Measurements from ENCODE around the gene SLC25A23.
"Not testable (repeated sequence)": the region's sequence is repeated elsewhere in the genome, so short reads cannot be mapped to it uniquely, and the experiment has no call there.

Gene SLC25A23

GRCh38 chr19:6413291-6413690, 46.3 kb downstream of the SLC25A23 start:
- Mint-ChIP-seq H3K4me1 (no peaks in the 10 kb centered on the region), H3K27me3 (no peaks in the 10 kb centered on the region)

GRCh38 chr19:6412447-6413091, 47.0 kb downstream of the SLC25A23 start:
- Mint-ChIP-seq H3K36me3 (peaks cover 35% of the 10 kb centered on the region), H3K27ac (no peak overlapping the region), H3K9me3 (no peaks in the 10 kb centered on the region), H3K4me1 (no peaks in the 10 kb centered on the region), H3K4me3 (no peak overlapping the region), H3K27me3 (no peaks in the 10 kb centered on the region)
- ATAC-seq: peak; percentile 46

More at GRCh38 chr19:6413291-6413690, 46.3 kb downstream of the SLC25A23 start:
- H3K27ac Mint-ChIP-seq: no peak overlapping the region
- ATAC-seq: no peak
- no peak overlapping the region for H3K4me3 Mint-ChIP-seq
- H3K9me3 Mint-ChIP-seq: no peaks in the 10 kb centered on the region
- H3K36me3 Mint-ChIP-seq: peaks cover 40% of the 10 kb centered on the region

- peak; percentile 41 for ATAC-seq
These were observed 47.5 kb downstream of the SLC25A23 start for GRCh38 chr19:6412061-6412446.

GRCh38 chr19:6409346-6409745, 50.2 kb downstream of the SLC25A23 start:
- Mint-ChIP-seq H3K27ac (no peak overlapping the region), H3K9me3 (no peaks in the 10 kb centered on the region), H3K4me3 (no peak overlapping the region), H3K27me3 (no peaks in the 10 kb centered on the region), H3K4me1 (no peaks in the 10 kb centered on the region), H3K36me3 (peaks cover 8% of the 10 kb centered on the region)
- ATAC-seq: no peak

More at GRCh38 chr19:6412061-6412446, 47.5 kb downstream of the SLC25A23 start:
- H3K27ac Mint-ChIP-seq: no peak overlapping the region
- no peaks in the 10 kb centered on the region for H3K27me3 Mint-ChIP-seq
- H3K4me1 Mint-ChIP-seq: no peaks in the 10 kb centered on the region
- H3K9me3 Mint-ChIP-seq: no peaks in the 10 kb centered on the region
- H3K36me3 Mint-ChIP-seq: peaks cover 32% of the 10 kb centered on the region
- H3K4me3 Mint-ChIP-seq: no peak overlapping the region

DNA sequence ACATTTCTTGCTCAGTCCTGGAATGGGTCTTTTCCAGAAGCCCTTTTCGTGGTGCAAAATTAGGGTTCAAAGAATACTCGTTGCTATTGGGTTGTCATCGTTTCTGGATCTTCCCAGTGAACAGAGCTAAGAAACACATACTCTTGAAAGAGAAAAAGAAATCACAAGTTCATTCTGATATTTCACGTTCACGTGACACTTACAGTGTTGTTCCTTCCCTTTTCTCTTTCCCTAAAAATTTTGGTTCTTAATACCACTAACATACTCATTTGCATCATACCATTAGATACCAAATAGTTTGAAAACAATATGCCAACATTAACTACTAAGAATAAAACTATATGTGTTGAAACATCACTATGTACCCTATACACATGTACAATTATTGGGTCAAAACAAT, 53.2 kb downstream of the SLC25A23 start:
- no peaks in the 10 kb centered on the region for H3K4me1 Mint-ChIP-seq
- ATAC-seq: no peak
- no peaks in the 10 kb centered on the region for H3K36me3 Mint-ChIP-seq
- no peaks in the 10 kb centered on the region for H3K27me3 Mint-ChIP-seq
- no peaks in the 10 kb centered on the region for H3K9me3 Mint-ChIP-seq
- H3K4me3 Mint-ChIP-seq: no peak overlapping the region
- no peak overlapping the region for H3K27ac Mint-ChIP-seq

DNA sequence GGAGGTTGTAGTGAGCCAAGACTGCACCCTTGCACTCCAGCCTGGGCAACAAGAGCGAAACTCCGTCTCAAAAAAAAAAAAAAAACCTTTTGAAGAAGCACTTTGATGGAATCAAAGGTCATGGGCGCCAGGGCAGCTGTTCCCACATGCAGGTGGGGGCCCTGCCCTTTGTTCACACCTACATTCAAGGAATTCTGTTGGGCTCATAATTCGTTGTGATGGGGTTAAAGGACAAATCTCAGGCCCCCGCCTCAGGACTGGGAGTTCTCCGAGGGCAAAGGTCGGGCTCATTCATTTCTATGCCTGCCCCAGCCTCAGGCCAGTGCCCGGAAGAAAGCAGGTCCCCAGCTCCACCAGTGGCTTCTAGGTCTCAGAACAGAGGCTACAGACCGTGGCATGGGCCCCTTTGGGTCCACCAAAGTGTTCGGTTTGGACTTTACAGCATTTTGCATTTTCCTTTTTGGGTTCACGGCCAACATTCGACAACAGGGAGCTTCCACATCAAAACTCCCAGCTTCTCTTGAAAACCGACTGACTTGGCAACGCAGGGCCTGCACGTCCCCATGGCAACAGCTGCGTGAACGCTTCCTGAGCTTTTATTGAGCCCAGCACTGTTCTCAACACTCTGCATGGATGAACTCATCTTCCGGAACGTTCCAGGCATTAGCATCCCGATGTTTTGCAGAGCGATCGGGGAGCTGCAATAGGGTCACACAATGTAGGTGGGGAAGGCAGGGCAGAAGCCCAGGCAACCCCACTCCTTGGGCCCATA, 56.6 kb downstream of the SLC25A23 start:
- peaks cover 8% of the 10 kb centered on the region for H3K27me3 Mint-ChIP-seq
- H3K9me3 Mint-ChIP-seq: no peaks in the 10 kb centered on the region
- no peak for ATAC-seq
- no peaks in the 10 kb centered on the region for H3K36me3 Mint-ChIP-seq
- H3K4me1 Mint-ChIP-seq: no peaks in the 10 kb centered on the region
- H3K4me3 Mint-ChIP-seq: no peak overlapping the region
- no peak overlapping the region for H3K27ac Mint-ChIP-seq

GRCh38 chr19:6402058-6402457, 57.5 kb downstream of the SLC25A23 start:
- ATAC-seq: no peak
- no peaks in the 10 kb centered on the region for H3K36me3 Mint-ChIP-seq
- peaks cover 8% of the 10 kb centered on the region for H3K27me3 Mint-ChIP-seq
- no peak overlapping the region for H3K27ac Mint-ChIP-seq
- no peaks in the 10 kb centered on the region for H3K4me1 Mint-ChIP-seq
- no peaks in the 10 kb centered on the region for H3K9me3 Mint-ChIP-seq
- no peak overlapping the region for H3K4me3 Mint-ChIP-seq

GRCh38 chr19:6400062-6400944, 59.3 kb downstream of the SLC25A23 start:
- H3K9me3 Mint-ChIP-seq, ATAC-seq, H3K27ac Mint-ChIP-seq, H3K4me3 Mint-ChIP-seq, H3K36me3 Mint-ChIP-seq, H3K27me3 Mint-ChIP-seq, H3K4me1 Mint-ChIP-seq: not testable (repeated sequence)

GRCh38 chr19:6396305-6396704, 63.3 kb downstream of the SLC25A23 start:
- ATAC-seq: no peak
- peaks cover 23% of the 10 kb centered on the region for H3K4me1 Mint-ChIP-seq
- peaks cover 8% of the 10 kb centered on the region for H3K27me3 Mint-ChIP-seq
- H3K4me3 Mint-ChIP-seq: no peak overlapping the region
- no peaks in the 10 kb centered on the region for H3K9me3 Mint-ChIP-seq
- H3K36me3 Mint-ChIP-seq: peaks cover 7% of the 10 kb centered on the region
- no peak overlapping the region for H3K27ac Mint-ChIP-seq

DNA sequence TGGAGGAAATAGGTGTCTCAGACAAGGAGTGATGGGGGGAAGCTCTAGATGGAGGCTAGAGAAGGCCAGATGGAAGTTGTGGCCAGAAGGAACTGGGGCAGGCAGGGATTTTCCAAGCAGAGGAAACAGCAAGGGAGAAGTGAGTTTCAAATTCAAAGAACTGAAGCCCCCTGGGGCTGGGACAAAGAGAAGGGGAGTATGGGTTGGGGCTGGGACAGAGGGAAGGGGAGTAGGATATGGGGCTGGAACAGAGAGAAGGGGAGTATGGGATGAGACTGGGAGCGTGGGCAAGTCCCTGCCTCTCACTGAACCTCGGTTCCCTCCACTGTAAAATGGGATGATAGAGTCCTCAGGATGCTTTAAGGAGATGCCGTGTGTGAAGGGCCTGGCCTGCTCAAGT, 64.8 kb downstream of the SLC25A23 start:
- Mint-ChIP-seq H3K9me3 (no peaks in the 10 kb centered on the region), H3K27me3 (peaks cover 2% of the 10 kb centered on the region), H3K4me1 (peaks cover 29% of the 10 kb centered on the region), H3K27ac (no peak overlapping the region), H3K4me3 (no peak overlapping the region), H3K36me3 (peaks cover 13% of the 10 kb centered on the region)
- ATAC-seq: no peak

DNA sequence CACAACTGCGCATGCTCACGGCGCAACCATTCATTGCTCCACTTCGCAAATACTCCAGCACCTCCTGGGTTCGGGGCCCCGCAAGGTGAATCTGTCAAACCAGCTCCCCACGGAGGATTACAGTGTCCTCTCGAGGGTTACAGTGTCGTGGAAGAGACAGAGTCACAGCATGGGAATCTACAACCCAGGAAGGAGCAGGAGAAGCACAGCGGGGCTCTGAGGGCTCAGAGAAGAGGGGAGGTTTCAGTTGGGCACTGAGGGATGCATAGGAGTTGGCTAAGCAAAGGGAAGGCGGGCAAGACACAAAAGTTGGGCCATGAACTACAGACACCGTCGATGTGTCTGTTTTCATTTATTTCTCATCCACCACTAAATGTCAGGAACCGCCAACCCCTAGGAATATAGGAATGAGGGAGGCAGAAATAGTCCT, 65.6 kb downstream of the SLC25A23 start:
- peaks cover 29% of the 10 kb centered on the region for H3K4me1 Mint-ChIP-seq
- H3K4me3 Mint-ChIP-seq: peak overlapping the region; percentile 90
- no peak for ATAC-seq
- H3K27me3 Mint-ChIP-seq: no peaks in the 10 kb centered on the region
- peak overlapping the region; percentile 97 for H3K27ac Mint-ChIP-seq
- H3K9me3 Mint-ChIP-seq: no peaks in the 10 kb centered on the region
- H3K36me3 Mint-ChIP-seq: peaks cover 18% of the 10 kb centered on the region

DNA sequence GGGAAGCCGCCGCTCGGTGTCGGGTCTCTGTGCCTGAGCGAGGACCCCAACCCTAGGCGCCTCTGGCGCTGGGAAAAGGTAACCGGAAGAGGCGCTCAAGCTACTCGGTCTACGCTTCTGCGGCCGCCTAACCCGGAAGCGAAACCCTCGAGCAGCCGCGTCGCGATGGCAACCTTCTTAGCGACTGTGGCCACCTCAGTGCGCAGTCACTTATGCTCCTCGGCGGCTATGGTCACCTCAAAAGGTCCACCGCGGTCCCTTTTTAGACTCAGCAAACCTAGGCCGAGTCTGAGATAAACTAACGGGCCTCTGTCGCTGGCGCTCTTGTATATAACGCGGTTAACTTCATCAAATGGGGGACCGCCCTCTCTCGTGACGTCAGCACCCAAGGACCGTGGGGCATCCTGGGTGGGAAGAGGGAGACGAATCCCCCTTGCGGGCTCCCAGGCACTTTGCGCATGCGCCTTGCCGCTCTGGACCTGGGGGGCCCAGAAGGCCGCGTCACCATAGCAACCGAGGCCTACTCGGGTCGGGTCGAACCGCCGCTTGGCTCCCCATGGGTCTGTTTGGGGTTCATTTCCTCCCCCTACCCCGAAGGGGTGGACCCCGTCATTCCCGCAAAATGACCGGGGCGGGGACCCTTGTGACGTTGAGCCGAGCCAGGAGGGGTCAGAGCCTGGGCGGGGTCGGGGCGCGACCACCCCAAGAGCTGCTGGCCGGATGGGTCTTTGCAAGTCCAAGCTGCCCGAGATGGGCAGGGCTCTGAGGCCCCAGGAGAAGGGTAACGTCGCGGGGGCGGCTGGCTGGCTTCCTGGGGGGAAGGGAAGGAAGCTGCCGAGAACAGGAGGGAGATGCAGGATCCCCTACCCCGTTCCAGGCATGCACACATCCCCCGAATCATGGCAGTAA, 66.3 kb downstream of the SLC25A23 start, which contains the start of gene GTF2F1:
Gene GTF2F1, minus strand, starts transcription at position 91 of the 909 bp plus-strand sequence. CDS start 169 bp downstream, outside the sequence.
- Mint-ChIP-seq H3K27ac (peak within 1 kb of the TSS; percentile 97), H3K27me3 (no peaks in the 10 kb centered on the region)

GRCh38 chr19:6392221-6393073, 67.1 kb downstream of the SLC25A23 start:
- Mint-ChIP-seq H3K27me3 (no peaks in the 10 kb centered on the region), H3K9me3 (no peaks in the 10 kb centered on the region), H3K4me1 (peaks cover 29% of the 10 kb centered on the region), H3K36me3 (peaks cover 27% of the 10 kb centered on the region), H3K27ac (peak overlapping the region; percentile 97), H3K4me3 (peak overlapping the region; percentile 90)
- peak; percentile 37 for ATAC-seq

More for the DNA sequence above, 66.3 kb downstream of the SLC25A23 start, which contains the start of gene GTF2F1:
- ATAC-seq: peak; percentile 93
- H3K4me1 Mint-ChIP-seq: peaks cover 29% of the 10 kb centered on the region
- H3K4me3 Mint-ChIP-seq: peak within 1 kb of the TSS; percentile 90
- peaks cover 21% of the 10 kb centered on the region for H3K36me3 Mint-ChIP-seq
- no peaks in the 10 kb centered on the region for H3K9me3 Mint-ChIP-seq
